ENCODE results near the gene SELP. TPM values are rescaled to one million over a fixed set of nuclear protein-coding genes. Genes with fewer than 3 reads are reported as not detected.
A peak's percentile ranks its signal among the peaks of the same experiment; 100 is the strongest.

Gene SELP
- polyA plus RNA-seq, 1 donor (not counting 4 experiments of a cell fraction or from before 2014, with no cell fraction given), result 0.09 TPM

GRCh38 chr1:169548282-169548681 lies 81.6 kb downstream of the SELP start:
- H3K36me3 ChIP-seq (ENCODE audit: control insufficient read depth in 2 of 2, extremely low read depth in 1 of 2, insufficient read depth in 2 of 2, low read length in 2 of 2), result no peaks in the 10 kb centered on the region
- dilution Hi-C loops (cut with MboI; ENCODE audit: extremely low pct_ligation_motif_present, low sequenced_read_pairs), result no loop called here
- H3K4me1 ChIP-seq (ENCODE audit: control insufficient read depth, extremely low read depth, insufficient read depth, low read length), result no peaks in the 10 kb centered on the region
- no peak for DNase-seq (ENCODE audit: low read depth, low spot score)
- no peak overlapping the region for H3K9ac ChIP-seq (ENCODE audit: control insufficient read depth, extremely low read depth, insufficient read depth, low read length)
- no peak for FAIRE-seq
- H3K4me2 ChIP-seq (ENCODE audit: control insufficient read depth, extremely low read depth, insufficient read depth, low read depth, low read length), result no peak overlapping the region
- H3K9me1 ChIP-seq (ENCODE audit: control insufficient read depth, extremely low read depth, insufficient read depth, low read length), result no peaks in the 10 kb centered on the region
- no peaks in the 10 kb centered on the region for H4K20me1 ChIP-seq (ENCODE audit: control insufficient read depth, extremely low read depth, insufficient read depth, low read length)
- TF ChIP-seq EZH2 (IDR thresholded peaks at IDR 0.05; ENCODE audit: low read length) (no peak), CTCF (optimal IDR thresholded peaks at IDR 0.05 in 1 of 3, IDR thresholded peaks at IDR 0.05 in 1 of 3, conservative IDR thresholded peaks at IDR 0.05 in 1 of 3; ENCODE audit: extremely low read depth in 1 of 3, insufficient read depth in 2 of 3, low read length in 3 of 3) (no peak)
- H2AFZ ChIP-seq (ENCODE audit: control insufficient read depth, low read length), result no peak overlapping the region
- no peak overlapping the region for H3K27ac ChIP-seq (ENCODE audit: control insufficient read depth, insufficient read depth, low read length)
- no peaks in the 10 kb centered on the region for H3K79me2 ChIP-seq (ENCODE audit: control insufficient read depth, insufficient read depth, low read length)
- H3K4me3 ChIP-seq (ENCODE audit: control insufficient read depth in 2 of 3, extremely low read depth in 1 of 3, insufficient read depth in 2 of 3, low read depth in 1 of 3, low read length in 3 of 3), result no peak overlapping the region
- H3K27me3 ChIP-seq (ENCODE audit: control insufficient read depth, extremely low read depth, insufficient read depth, low read length), result no peaks in the 10 kb centered on the region
- no peaks in the 10 kb centered on the region for H3K9me3 ChIP-seq (ENCODE audit: control insufficient read depth, low read depth, low read length)

GRCh38 chr1:169546087-169546995 lies 83.6 kb downstream of the SELP start:
- no peak overlapping the region for H3K4me3 ChIP-seq (ENCODE audit: control insufficient read depth in 2 of 3, extremely low read depth in 1 of 3, insufficient read depth in 2 of 3, low read depth in 1 of 3, low read length in 3 of 3)
- H3K9me3 ChIP-seq (ENCODE audit: control insufficient read depth, low read depth, low read length), result no peaks in the 10 kb centered on the region
- H3K9ac ChIP-seq (ENCODE audit: control insufficient read depth, extremely low read depth, insufficient read depth, low read length), result no peak overlapping the region
- H4K20me1 ChIP-seq (ENCODE audit: control insufficient read depth, extremely low read depth, insufficient read depth, low read length), result no peaks in the 10 kb centered on the region
- no peaks in the 10 kb centered on the region for H3K79me2 ChIP-seq (ENCODE audit: control insufficient read depth, insufficient read depth, low read length)
- no peaks in the 10 kb centered on the region for H3K4me1 ChIP-seq (ENCODE audit: control insufficient read depth, extremely low read depth, insufficient read depth, low read length)
- TF ChIP-seq EZH2 (IDR thresholded peaks at IDR 0.05; ENCODE audit: low read length) (no peak), CTCF (optimal IDR thresholded peaks at IDR 0.05 in 1 of 3, IDR thresholded peaks at IDR 0.05 in 1 of 3, conservative IDR thresholded peaks at IDR 0.05 in 1 of 3; ENCODE audit: extremely low read depth in 1 of 3, insufficient read depth in 2 of 3, low read length in 3 of 3) (peak; percentile 60 to 75 (median 66))
- H3K4me2 ChIP-seq (ENCODE audit: control insufficient read depth, extremely low read depth, insufficient read depth, low read depth, low read length), result no peak overlapping the region
- no peaks in the 10 kb centered on the region for H3K9me1 ChIP-seq (ENCODE audit: control insufficient read depth, extremely low read depth, insufficient read depth, low read length)
- peak; percentile 36 for DNase-seq (ENCODE audit: low read depth, low spot score)
- H2AFZ ChIP-seq (ENCODE audit: control insufficient read depth, low read length), result no peak overlapping the region
- no peaks in the 10 kb centered on the region for H3K27me3 ChIP-seq (ENCODE audit: control insufficient read depth, extremely low read depth, insufficient read depth, low read length)
- FAIRE-seq, result peak; percentile 26
- no peak overlapping the region for H3K27ac ChIP-seq (ENCODE audit: control insufficient read depth, insufficient read depth, low read length)
- no peaks in the 10 kb centered on the region for H3K36me3 ChIP-seq (ENCODE audit: control insufficient read depth in 2 of 2, extremely low read depth in 1 of 2, insufficient read depth in 2 of 2, low read length in 2 of 2)
- dilution Hi-C loops (cut with MboI; ENCODE audit: extremely low pct_ligation_motif_present, low sequenced_read_pairs), result no loop called here
